Stimulated activated naive B cell treated with anti-CD40 and anti-IgM and Interleukin-4, amounts not matched to agents 10 μg/mL and 1 μg/mL and 100 μg/mL, for 72 hours (primary cell): ENCODE measurements around the gene TTC7B.

Experiments used
- ATAC-seq, 2 donors: fragments of 150-1000 bp; cut with Tn5 transposase; replicated peaks; 2 replicates each; pipeline ENCODE4 v1.10.0; 2021; ENCODE audit warnings: moderate library complexity in 1 of 2
- DNase-seq: peaks from one replicate; pipeline ENCODE4 v3.0.0; 2021
- H3K27ac Mint-ChIP-seq: one replicate; pipeline ENCODE4 v1.8.0; 2022; ENCODE audit warnings: mild to moderate bottlenecking, mixed read lengths
- H3K27me3 Mint-ChIP-seq, 2 donors: one replicate each; pipeline ENCODE4 v1.8.0; 2022; ENCODE audit warnings: mixed read lengths in 2 of 2
- H3K36me3 Mint-ChIP-seq, 2 donors: one replicate each; pipeline ENCODE4 v1.8.0; 2022; ENCODE audit warnings: mixed read lengths in 2 of 2, mild to moderate bottlenecking in 1 of 2
- H3K4me1 Mint-ChIP-seq, 2 donors: one replicate each; pipeline ENCODE4 v1.8.0; 2022; ENCODE audit warnings: mixed read lengths in 2 of 2, mild to moderate bottlenecking in 1 of 2
- H3K4me3 Mint-ChIP-seq, 2 donors: one replicate each; pipeline ENCODE4 v1.8.0; 2022; ENCODE audit warnings: mild to moderate bottlenecking in 2 of 2, mixed read lengths in 2 of 2, moderate library complexity in 1 of 2
- H3K9me3 Mint-ChIP-seq, 2 donors: one replicate each; pipeline ENCODE4 v1.8.0; 2022; ENCODE audit warnings: mixed read lengths in 2 of 2, mild to moderate bottlenecking in 1 of 2

TTC7B gene

DNA sequence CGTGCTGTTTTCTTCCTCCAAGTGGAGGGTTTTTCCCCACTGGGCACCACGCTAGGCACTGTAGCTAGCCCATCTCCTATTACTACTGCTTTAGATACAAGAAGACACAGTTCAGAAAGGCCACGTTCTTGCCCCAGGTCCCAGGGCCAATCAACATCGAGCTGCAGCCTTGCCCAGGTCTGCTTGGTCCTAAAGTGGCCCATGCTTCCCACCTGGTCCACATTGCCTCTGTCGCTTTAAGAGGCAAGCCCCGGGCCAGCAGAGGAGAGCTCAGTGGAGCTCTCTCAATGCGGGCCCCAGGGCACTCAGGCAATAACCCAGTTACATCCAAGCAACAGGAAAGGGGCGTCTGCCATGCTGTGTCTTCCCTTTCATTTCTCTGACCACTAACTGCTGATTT is 271.3 kb downstream of the TTC7B start:
- no peaks in the 10 kb centered on the region for H3K4me1 Mint-ChIP-seq
- ATAC-seq (no peak), DNase-seq (no peak)
- no peaks in the 10 kb centered on the region for H3K36me3 Mint-ChIP-seq
- no peak overlapping the region for H3K27ac Mint-ChIP-seq
- no peaks in the 10 kb centered on the region for H3K27me3 Mint-ChIP-seq
- H3K4me3 Mint-ChIP-seq: no peak overlapping the region
- H3K9me3 Mint-ChIP-seq: peaks cover 0 to 2% of the 10 kb centered on the region in 2 donors

DNA sequence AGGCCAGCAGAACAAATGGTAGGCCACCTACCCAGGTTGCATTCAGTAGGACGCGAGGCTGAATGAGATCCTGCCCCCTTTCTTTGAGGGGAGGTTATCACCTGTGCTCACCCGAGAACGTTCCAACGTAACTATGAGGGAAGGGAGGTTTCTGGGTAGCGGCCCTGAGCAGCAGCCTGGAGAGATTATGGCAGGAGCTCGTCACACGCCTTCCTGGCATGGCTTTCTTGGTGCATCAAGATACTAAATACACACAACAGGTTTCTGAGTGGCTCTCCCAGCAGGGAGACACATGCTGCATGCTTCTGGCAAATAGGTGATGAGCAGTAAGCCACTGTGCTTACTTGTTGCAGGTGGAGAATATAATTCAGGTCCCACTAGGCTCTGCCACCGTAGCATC is 271.7 kb downstream of the TTC7B start:
- no peak for ATAC-seq
- Mint-ChIP-seq H3K9me3 (peaks cover 0 to 2% of the 10 kb centered on the region in 2 donors), H3K4me3 (no peak overlapping the region), H3K36me3 (no peaks in the 10 kb centered on the region), H3K4me1 (no peaks in the 10 kb centered on the region), H3K27ac (no peak overlapping the region), H3K27me3 (no peaks in the 10 kb centered on the region)
- DNase-seq: no peak

DNA sequence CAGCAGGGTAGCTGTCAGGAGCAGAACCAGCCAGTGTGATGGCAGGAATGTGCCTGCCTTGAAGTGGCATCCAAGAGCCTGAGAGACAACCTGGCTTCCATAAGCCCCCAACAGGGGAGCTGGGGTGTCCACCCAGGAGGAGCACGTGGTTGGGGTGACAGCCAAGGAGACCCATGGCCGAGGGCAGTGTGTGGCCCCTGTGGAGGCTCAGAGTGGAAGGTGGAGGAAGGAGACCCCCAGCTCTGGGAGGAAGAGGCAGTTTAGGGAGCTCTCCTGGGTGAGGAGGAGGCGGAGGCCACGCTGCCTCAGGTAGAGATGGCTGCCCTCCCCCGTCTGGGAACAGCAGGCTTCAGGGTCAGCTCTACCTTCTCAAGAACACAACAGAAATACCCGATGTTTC is 272.4 kb downstream of the TTC7B start:
- no peaks in the 10 kb centered on the region for H3K4me1 Mint-ChIP-seq
- ATAC-seq (no peak), DNase-seq (no peak)
- H3K4me3 Mint-ChIP-seq: no peak overlapping the region
- no peaks in the 10 kb centered on the region for H3K27me3 Mint-ChIP-seq
- peaks cover 0 to 2% of the 10 kb centered on the region in 2 donors for H3K9me3 Mint-ChIP-seq
- H3K27ac Mint-ChIP-seq: no peak overlapping the region
- H3K36me3 Mint-ChIP-seq: no peaks in the 10 kb centered on the region

DNA sequence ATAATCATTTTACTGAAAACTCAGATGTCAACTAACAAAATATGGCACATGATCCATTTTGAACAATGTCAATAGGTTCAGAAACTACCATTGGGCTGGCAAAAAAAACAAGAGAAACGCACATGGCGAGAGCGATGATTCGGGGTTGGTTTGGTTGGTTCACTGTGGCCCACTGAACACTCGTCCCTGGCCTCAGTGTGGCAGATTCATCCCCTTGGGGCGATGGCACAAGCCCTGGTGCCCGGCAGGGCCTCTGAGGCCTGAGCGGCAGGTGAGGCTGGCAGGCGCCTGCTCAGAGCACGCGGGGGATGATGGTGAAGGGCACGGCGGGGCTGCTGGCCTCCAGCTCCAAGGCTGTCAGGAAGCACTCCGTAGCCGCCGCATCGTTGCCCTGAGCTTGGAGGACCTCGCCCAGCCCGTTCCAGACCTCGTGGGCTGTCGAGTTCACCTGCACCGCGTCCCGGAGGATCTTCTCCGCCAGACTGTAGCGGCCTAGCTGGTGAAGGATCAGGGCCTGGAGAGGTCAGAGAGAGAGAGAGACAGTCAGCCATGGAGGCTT is 275.1 kb downstream of the TTC7B start:
- DNase-seq (no peak), ATAC-seq (no peak)
- Mint-ChIP-seq H3K9me3 (peaks cover 0 to 2% of the 10 kb centered on the region in 2 donors), H3K27me3 (no peaks in the 10 kb centered on the region), H3K36me3 (no peaks in the 10 kb centered on the region), H3K27ac (no peak overlapping the region), H3K4me3 (no peak overlapping the region), H3K4me1 (peaks cover 2 to 3% of the 10 kb centered on the region in 2 donors)

DNA sequence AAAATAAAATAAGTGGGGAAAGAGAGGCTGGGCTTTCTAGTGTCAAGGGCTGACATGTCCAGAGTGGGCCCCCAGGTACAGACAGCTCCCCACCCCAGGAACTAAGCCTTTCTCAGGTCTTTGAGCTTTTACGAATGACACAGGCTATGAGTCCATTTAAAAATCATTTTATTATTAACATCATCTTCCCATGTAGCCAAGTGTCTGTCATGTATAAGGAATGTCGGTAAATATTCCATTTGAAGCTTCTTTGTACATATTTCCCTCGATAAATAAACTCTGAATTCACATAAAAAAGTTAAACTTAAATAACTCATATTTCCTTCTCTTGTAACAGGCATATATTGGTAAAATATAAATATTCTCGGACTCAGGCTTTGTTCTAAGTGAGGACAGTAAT is 275.8 kb downstream of the TTC7B start:
- no peak for ATAC-seq
- DNase-seq: no peak
- Mint-ChIP-seq H3K9me3 (peaks cover 0 to 2% of the 10 kb centered on the region in 2 donors), H3K4me1 (peaks cover 2 to 4% of the 10 kb centered on the region in 2 donors), H3K4me3 (no peak overlapping the region), H3K27me3 (no peaks in the 10 kb centered on the region), H3K27ac (no peak overlapping the region), H3K36me3 (no peaks in the 10 kb centered on the region)

DNA sequence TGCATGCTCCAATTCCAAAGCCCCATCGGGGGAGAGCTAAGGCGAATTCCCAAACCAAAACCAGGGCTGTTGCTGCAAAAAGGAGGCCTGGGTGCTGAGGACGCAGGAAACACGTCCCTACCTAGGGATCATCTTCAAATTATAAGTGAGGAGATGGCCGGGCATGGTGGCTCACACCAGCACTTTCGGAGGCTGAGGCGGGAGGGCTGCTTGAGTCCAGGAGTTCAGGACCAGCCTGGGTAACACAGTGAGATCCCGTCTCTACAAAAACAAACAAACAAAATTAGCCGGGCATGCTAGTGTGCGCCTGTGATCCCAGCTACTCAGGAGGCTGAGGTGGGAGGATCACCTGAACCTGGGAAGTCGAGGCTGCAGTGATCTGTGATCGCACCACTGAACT is 276.2 kb downstream of the TTC7B start:
- no peaks in the 10 kb centered on the region for H3K27me3 Mint-ChIP-seq
- H3K4me3 Mint-ChIP-seq: no peak overlapping the region
- H3K27ac Mint-ChIP-seq: no peak overlapping the region
- H3K9me3 Mint-ChIP-seq: peaks cover 0 to 2% of the 10 kb centered on the region in 2 donors
- no peak for DNase-seq
- no peak for ATAC-seq
- peaks cover 2 to 4% of the 10 kb centered on the region in 2 donors for H3K4me1 Mint-ChIP-seq
- no peaks in the 10 kb centered on the region for H3K36me3 Mint-ChIP-seq

DNA sequence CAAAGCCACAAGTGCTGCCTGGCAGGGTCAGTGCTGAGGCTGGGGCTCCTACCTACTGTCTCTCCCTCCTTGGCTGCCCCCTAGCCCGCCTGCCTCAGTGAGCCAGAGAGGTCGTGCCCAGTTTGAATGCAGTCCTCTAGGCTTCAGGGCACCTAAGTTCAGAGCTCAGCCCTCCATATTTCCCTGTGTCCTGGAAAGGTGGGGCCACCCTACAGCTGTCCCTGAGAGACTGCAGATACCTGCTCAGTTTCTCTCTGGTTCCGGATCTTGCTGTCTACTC is 276.8 kb downstream of the TTC7B start:
- Mint-ChIP-seq H3K4me1 (peaks cover 2 to 6% of the 10 kb centered on the region in 2 donors), H3K27me3 (no peaks in the 10 kb centered on the region), H3K27ac (no peak overlapping the region), H3K36me3 (no peaks in the 10 kb centered on the region), H3K4me3 (no peak overlapping the region), H3K9me3 (peaks cover 0 to 2% of the 10 kb centered on the region in 2 donors)
- no peak for ATAC-seq
- DNase-seq: no peak

DNA sequence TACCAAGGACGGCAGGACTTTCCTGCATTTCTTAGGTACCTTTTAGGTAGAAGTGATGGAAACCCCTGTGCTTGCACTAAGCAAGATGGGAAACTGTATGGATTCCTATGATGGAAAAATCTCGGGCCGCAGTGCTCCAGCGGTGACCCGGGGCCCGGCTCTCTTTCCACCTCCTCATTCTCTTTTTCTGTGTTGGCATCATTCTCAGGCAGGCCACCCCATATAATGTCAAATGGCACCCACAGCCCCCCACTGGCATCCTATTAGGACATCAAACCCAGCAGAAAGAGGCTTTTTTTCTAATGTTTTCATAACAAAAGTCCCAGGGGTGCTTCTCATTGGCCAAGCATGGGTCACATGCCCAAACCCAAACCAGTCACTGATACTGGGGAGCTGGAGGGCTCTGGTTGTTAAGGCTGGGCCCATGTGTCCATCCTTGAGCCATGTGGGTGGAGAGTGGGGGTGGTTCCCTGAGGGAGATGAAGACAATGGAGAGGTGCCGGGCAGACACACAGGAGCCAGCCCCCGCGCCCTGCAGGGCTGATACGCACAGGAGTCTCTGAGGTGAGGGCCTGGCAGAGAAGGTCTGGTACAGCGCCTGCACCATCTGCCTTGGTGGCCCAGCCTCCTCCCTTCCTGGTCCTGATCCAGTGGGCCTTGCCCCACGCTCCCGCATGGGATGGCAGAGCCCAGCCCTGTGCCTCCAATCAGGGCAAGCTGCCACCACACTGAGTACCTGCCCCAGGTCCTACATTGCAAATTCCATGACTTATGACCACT is 277.3 kb downstream of the TTC7B start:
- H3K4me3 Mint-ChIP-seq: no peak overlapping the region
- DNase-seq: no peak
- no peaks in the 10 kb centered on the region for H3K36me3 Mint-ChIP-seq
- H3K27ac Mint-ChIP-seq: no peak overlapping the region
- no peaks in the 10 kb centered on the region for H3K27me3 Mint-ChIP-seq
- peaks cover 0 to 2% of the 10 kb centered on the region in 2 donors for H3K9me3 Mint-ChIP-seq
- peaks cover 2 to 11% of the 10 kb centered on the region in 2 donors for H3K4me1 Mint-ChIP-seq
- ATAC-seq: no peak

DNA sequence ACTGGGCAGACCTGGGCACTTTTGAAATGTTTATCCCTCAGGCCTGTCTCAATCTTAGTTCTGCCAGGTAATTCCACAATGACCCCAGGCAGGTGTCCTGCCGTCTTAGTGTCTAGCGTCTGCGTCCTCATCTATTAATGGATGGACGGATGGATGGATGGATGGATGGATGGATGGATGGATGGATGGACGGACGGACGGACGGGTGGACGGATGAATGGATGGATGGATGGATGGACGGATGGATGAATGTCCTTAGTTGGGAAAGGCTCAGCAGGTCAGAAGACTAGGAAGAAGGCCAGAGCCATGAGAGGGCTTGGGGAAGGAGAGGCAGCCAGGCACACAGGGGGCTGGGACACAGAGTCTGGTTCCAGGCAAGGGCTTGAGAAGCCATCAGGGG is 278.1 kb downstream of the TTC7B start:
- peaks cover 2 to 13% of the 10 kb centered on the region in 2 donors for H3K4me1 Mint-ChIP-seq
- no peaks in the 10 kb centered on the region for H3K36me3 Mint-ChIP-seq
- H3K27ac Mint-ChIP-seq: no peak overlapping the region
- H3K9me3 Mint-ChIP-seq: peaks cover 0 to 2% of the 10 kb centered on the region in 2 donors
- H3K4me3 Mint-ChIP-seq: no peak overlapping the region
- DNase-seq (no peak), ATAC-seq (no peak)
- no peaks in the 10 kb centered on the region for H3K27me3 Mint-ChIP-seq

DNA sequence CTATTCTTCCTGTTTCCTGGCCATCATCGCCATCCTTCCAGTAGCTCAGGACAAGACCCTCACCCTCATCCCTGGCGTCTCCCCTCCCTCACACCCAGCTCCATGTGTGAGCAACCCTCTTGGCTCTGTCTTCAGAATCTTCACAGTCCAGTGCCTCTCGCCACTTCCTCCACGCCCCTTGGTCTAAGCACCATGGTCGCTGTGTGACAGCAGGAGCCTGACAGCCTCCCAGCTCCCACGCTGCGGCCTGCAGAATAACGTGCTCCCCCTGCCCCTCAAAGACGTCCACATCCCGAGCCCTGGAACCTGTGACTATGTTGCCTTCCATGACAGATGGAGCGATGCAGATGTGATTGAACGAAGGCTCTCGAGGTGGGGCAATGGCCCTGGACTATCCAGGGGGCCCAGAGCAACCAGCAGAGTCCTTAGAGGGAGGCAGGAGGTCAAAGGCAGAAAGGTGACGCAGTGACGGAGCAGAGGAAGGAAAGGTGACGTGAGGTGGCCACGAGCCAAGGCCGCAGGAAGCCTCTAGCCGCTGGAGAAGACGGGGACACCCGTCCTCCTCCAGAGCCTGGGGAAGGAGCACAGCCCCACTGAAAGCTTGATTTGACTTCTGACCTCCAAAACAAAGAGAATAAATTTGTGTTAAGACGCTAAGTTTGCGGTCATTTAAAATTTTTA is 279.6 kb downstream of the TTC7B start:
- H3K36me3 Mint-ChIP-seq: no peaks in the 10 kb centered on the region
- no peak overlapping the region for H3K27ac Mint-ChIP-seq
- ATAC-seq: no peak
- H3K9me3 Mint-ChIP-seq: peaks cover 0 to 2% of the 10 kb centered on the region in 2 donors
- DNase-seq: no peak
- H3K4me1 Mint-ChIP-seq: peaks cover 2 to 13% of the 10 kb centered on the region in 2 donors
- no peaks in the 10 kb centered on the region for H3K27me3 Mint-ChIP-seq
- no peak overlapping the region for H3K4me3 Mint-ChIP-seq

DNA sequence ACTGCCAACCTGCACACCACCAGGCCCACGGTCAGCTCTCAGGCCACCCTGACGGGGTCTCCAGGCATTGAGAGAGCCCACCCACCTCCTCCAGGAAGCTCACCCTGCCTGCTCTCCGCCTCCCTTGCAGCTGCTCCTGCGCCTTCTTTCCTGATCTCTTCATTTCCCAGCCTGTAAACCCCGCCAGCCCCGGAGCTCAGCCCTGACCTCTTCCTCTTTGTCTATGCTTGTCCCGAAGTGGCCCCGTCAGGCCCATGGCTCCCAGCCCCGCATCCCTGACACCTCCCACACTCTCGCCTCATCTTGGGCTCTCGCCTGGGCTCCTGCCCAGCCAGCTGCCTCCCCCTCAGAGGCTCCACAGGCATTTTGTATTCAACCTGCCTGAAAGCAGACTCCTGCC is 280.1 kb downstream of the TTC7B start:
- DNase-seq: no peak
- H3K27me3 Mint-ChIP-seq: no peaks in the 10 kb centered on the region
- no peak overlapping the region for H3K27ac Mint-ChIP-seq
- H3K9me3 Mint-ChIP-seq: peaks cover 0 to 1% of the 10 kb centered on the region in 2 donors
- H3K4me1 Mint-ChIP-seq: peaks cover 2 to 13% of the 10 kb centered on the region in 2 donors
- H3K4me3 Mint-ChIP-seq: no peak overlapping the region
- ATAC-seq: no peak
- H3K36me3 Mint-ChIP-seq: no peaks in the 10 kb centered on the region

DNA sequence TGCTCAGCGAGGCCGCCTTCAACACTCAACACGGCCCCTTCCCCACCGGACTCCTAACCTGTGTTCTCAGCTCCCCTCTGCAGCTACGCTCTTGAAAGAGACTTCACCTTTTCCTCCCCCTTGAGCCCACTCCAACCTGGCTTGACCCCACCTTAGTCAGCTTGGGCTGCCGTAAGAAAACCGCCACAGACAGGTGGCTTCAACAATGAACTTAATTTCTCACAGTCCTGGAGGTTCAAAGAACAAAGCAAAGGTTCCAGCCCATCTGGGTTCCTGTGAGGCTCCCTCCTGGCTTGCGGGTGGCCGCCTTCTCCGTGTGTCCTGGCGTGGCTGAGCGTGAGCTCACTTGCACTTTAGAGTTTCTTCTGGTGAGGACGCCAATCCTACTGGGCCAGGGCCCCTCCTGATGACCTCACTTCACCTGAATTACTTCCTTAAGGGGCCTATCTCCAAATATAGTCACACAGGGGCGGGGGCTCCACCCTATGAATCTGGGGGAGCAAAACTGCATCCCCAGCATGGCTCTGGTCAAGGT is 280.6 kb downstream of the TTC7B start:
- DNase-seq (no peak), ATAC-seq (no peak)
- H3K27me3 Mint-ChIP-seq: no peaks in the 10 kb centered on the region
- no peaks in the 10 kb centered on the region for H3K9me3 Mint-ChIP-seq
- no peak overlapping the region for H3K27ac Mint-ChIP-seq
- H3K4me3 Mint-ChIP-seq: no peak overlapping the region
- peaks cover 2 to 13% of the 10 kb centered on the region in 2 donors for H3K4me1 Mint-ChIP-seq
- no peaks in the 10 kb centered on the region for H3K36me3 Mint-ChIP-seq

DNA sequence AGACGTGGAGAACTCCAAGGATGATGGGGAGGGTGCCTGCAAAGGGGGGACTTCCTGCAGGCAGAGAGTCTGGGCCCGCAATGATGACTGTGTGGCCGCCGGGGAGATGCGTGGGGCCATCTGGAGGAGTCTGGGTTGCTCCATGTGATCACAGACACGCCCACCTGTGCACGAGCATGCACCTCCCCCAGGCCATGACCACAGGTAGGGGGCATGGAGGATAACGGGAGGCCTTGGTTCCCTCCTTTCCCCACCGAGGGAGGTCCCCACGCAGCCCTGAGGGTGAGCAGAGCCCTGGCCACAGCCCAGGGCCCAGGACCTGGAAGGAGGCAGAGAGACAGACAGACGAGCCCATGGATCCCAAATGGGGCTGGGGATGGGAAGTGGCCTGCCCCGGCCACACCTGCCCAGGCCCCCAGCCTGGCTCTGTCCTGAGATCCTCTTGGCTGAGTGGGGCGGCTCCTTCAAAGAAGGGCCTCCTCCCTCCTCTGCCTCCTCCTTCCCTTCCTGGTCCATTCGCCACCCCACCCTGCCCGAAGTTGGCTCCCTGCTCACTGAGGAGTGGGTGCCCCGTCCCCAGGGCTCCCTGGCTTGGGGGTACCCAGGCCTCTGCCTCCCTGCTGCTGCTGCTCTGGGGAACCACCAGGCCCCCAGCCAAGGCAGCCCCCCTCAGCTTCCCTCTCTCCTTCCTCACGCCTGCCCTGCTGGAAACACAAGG is 281.2 kb downstream of the TTC7B start:
- peaks cover 2 to 13% of the 10 kb centered on the region in 2 donors for H3K4me1 Mint-ChIP-seq
- DNase-seq (no peak), ATAC-seq (no peak)
- no peaks in the 10 kb centered on the region for H3K27me3 Mint-ChIP-seq
- H3K4me3 Mint-ChIP-seq: no peak overlapping the region
- no peak overlapping the region for H3K27ac Mint-ChIP-seq
- H3K36me3 Mint-ChIP-seq: no peaks in the 10 kb centered on the region
- H3K9me3 Mint-ChIP-seq: no peaks in the 10 kb centered on the region

DNA sequence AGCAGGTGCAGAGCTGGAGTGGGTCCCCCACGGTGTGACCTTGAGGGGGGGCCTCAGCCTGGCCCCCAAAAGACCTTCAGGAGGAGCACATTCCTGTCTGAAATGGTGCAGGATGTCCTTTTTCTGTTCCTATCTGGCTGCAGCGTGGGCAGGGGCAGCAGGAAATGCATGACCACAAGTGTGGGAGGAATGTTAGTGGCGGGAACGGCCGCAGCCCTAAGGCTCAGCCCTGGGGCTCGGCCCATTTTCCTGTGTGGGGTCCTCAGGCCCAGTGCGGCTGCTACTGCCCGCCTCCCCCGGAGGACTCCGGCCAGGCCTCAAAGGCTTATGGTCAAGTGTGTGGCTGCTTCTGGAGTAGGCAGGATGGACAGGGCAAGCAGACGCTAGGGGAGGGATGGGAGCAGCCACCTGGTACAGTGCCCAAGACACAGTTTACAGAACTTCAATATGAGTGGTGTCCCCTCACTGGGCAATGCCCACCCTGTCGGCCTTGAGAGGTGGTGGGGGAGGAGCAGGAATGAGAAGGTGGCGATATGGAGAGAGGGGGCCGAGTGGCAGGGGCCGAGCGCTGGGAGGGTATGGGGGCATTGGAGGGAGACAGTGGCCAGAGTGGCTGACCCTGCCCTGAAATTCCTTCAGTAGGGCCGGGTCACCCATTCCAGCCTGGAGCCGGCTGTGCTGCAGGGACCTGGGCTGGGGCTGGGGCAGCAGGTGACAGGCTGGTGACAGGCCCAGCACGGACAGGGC is 282.0 kb downstream of the TTC7B start:
- no peak overlapping the region for H3K27ac Mint-ChIP-seq
- H3K4me1 Mint-ChIP-seq: peaks cover 2 to 13% of the 10 kb centered on the region in 2 donors
- no peak for ATAC-seq
- H3K4me3 Mint-ChIP-seq: no peak overlapping the region
- H3K9me3 Mint-ChIP-seq: no peaks in the 10 kb centered on the region
- H3K27me3 Mint-ChIP-seq: no peaks in the 10 kb centered on the region
- H3K36me3 Mint-ChIP-seq: no peaks in the 10 kb centered on the region
- no peak for DNase-seq
